NCI-H1417 treated with DMSO at 0.1 percent for 48 hours (cell line): ENCODE results near the gene SPRED2.

ENCODE experiments used
- DNase-seq: peaks from one replicate; lab custom pipeline; 2025; lab: John Stamatoyannopoulos, UW

The SPRED2 gene

GRCh38 chr2:65415091-65415490 lies 17.3 kb downstream of the SPRED2 start:
- no peak for DNase-seq

DNA sequence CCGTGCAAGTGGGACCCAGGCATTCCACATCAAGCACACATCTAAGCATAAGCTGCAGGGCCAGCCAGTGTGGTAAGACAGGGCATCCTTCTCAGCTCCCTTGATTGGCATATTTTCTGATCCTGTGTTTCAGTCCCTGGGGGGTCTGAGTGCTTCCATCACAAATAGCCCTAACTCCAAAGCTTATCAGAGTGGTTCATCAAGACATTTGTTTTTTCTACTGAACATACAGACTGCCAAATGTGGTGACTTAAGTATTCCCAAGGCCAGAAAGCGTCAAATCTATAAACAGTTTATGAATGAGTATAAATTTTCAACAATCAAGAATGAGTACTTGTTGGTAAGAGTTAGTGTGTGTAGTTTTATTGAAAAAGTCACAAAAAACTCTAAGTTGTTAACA lies 18.8 kb downstream of the SPRED2 start:
- no peak for DNase-seq

DNA sequence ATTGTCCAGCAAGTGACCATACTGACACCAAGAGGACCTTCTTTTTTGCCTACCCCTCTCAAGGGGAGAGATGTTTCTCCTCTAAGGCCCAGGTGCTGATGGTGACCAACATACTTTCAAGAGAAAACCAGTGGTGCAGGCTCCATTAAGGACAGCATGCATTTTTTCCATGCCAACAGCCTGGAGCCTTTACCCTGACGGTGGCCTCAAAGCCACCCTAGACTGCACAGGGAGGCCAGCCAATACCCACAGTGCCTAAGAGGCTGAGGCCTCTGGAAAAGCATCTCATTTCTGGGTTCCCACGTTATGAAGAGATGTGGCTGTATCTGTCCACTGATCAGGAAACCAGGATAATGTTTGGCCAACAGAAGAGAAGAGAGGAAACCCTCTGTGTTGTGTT lies 19.3 kb downstream of the SPRED2 start:
- no peak for DNase-seq

GRCh38 chr2:65411056-65411795 lies 21.2 kb downstream of the SPRED2 start:
- no peak for DNase-seq

DNA sequence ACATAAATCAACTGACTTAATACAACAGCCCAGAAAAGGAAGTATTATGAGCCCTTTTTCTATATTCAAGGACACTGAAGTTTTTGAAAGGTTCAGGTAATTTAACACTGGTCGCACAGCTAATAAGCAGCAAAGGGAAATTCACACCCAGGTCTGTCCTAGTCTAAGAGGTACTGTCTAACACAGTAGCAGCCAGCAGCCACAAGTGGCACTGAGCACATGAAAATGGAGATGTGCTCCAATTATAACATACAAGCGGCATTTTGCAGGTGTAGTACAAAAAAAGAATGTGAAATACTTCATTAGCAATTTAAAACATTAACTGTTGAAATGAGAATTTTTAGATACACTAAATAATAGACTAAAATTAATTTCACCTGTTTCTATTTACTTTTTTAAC lies 23.4 kb downstream of the SPRED2 start:
- no peak for DNase-seq

GRCh38 chr2:65407240-65407639 lies 25.2 kb downstream of the SPRED2 start:
- DNase-seq = no peak

DNA sequence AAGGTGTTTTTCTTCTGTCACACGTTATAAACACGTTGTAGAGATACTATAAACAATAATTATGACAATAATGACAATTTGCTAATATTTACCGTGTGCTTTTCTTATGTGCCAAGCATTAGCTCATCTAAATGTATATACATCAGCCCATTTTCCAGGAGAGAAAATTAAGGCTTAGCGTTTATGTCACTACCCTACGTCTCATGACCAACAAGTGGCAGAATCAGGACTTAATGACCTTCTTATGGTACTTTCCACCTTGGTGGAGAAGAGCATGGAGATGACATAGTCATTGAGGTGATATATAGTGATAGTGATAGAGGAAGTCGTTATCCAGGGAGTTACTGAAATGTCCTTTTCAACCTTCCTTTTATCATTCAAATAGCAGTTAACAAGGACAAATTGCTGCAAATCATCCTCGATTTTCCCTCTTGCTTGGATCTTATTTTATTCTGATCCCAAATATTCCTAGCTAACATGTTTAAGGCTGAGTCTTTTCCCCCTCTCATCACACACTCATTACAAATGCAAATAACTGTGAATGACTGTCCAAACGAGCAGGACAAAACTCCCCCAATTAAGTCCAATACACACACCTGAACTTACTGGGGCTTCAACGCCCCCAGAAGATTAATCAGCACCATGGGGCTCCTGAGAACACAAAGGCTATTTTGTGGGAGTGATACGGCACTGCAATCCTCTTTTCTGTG lies 27.3 kb downstream of the SPRED2 start:
- DNase-seq = no peak

DNA sequence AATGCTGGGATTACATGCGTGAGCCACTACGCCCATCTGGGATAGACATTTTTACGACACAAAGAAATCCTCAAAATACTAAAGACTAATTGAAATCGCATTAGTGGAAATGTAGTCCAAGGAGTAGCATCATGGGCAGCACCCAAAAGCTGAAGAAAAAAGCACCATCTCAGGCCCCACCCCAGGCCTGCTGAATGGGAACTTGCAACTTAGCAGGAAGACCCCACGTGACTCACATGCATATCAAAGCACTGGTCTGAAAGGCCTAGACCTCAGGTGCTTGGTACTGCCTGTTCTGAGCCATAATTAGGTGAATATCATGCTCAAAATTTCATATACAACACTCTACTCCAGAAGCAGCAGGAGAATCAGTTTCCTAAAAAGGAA lies 28.9 kb downstream of the SPRED2 start:
- DNase-seq = no peak

- DNase-seq = no peak
Measured at GRCh38 chr2:65402780-65403528, 29.4 kb downstream of the SPRED2 start.

GRCh38 chr2:65402323-65402722 lies 30.1 kb downstream of the SPRED2 start:
- DNase-seq = no peak

GRCh38 chr2:65397122-65397521 lies 35.3 kb downstream of the SPRED2 start:
- no peak for DNase-seq

GRCh38 chr2:65396348-65397026 lies 35.9 kb downstream of the SPRED2 start:
- no peak for DNase-seq

DNA sequence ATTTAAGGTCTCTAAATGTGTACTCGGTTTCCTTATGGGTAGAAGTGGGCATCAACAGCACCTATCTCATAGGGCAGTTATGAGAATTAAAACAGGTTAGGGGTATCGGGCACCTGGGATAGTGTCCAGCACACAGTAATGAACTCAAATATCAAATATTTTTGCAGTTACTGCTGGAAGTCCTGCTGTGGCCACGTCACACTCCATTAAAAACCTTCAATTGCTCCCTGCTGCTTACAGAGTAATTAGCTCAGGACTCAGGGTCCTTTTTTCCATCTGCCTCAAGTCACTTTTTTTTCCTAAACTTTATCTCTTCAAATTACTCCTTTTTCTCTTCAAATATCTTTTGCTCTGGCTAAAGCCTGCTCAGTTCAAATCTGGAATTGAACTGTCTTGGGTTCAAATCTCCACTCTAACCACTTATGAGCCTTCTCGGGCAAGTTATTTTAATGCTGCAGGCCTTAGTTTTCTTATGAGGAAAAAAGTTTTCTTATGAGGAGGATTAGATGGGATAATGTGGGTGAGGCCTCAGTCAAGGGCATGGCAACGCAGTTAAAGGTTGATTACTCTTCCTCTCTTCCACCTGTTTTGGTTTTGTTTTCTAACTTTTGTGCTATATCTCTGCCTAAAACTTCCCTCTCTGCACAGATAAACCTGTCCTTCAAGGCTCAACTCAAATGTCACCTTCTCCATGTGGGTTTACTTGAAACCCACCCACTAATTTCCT lies 36.6 kb downstream of the SPRED2 start:
- no peak for DNase-seq

DNA sequence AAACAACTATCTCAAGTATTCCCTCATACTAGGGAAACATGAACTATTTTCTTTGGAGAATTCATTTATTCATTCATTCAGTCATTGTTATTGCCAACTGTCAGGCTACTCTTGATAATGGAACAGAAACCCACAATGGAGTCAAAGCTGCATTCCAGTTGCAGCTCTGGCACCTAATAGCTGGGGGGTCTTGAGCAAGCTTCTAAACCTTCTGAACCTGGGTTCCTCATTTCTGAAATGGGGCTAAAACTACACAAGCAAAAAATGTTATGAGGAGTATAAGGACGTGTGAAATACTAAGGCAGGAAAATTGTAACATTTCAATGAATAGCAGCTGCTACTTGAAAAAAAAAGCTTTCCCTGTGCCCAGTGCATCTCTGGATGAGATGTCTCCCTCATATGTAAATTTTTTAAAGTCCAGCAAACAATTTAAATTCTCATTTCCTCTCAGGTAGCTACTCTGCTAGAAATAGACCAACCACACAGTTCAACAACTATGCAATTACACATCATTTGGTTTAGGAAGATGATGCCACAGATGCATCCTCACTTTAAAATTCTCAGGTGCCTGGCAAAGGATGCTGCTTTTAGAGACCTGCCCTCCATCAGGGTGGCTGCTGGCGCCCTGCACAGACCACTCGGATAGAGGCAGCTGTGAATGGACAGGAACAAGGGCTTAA lies 38.5 kb downstream of the SPRED2 start:
- DNase-seq = no peak

- DNase-seq = no peak
Measured at GRCh38 chr2:65393046-65393445, 39.4 kb downstream of the SPRED2 start.

DNA sequence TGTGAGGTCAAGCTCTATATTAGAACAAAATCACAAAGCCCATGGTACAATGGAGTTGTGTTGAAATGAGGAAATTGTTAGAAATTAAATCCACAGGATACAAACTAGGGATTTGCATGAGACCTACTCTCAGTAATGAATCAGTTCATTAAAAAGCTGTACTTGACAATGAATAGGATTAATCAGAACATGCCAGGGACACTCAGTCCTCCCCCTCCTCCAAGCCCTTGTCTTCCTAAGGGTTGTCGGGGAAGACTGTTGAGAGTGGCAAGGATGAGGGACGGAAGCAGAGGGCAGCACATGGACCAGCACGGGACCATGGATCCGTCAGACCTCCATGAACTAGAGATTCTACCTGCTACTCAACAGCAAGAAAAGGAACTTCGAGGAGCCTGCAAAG lies 39.8 kb downstream of the SPRED2 start:
- no peak for DNase-seq

DNA sequence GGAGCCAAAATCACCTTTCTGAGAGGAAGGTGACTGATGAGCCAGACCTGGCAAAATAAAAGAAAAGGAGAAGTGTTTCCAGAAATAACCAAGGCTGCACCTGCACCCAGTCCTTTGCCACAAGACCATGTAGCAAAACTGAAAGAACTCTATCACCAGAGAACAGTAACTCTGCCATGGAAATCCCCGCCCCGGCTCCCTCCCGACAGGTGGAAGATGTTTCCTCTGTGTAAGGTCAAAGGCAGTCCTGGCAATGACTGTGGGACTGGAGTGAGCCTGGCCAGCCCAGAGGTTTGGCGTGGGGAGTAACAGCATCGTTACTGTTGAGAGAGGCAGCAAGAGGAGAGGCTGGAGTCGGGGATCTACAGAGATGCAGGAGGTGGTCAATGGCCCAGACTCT lies 42.3 kb downstream of the SPRED2 start:
- DNase-seq = no peak

DNA sequence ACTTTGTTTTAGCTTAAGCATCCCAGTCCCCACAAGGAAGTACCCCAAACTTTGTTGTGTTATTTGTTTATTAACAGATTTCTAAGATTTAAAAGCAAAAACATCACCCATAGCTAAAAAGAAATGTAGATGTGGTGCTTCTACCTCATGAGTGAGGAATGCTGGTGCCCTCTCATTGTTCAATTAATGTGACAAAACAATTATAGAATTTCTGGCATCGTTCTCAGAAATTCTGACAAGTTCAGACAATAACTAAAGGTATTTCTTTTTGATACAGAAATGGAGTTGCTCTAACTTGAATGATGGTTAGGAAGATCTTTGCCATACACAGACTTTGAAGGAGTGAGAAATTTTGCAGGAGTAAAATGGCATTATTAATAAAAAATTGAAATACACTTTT lies 42.9 kb downstream of the SPRED2 start:
- no peak for DNase-seq

DNA sequence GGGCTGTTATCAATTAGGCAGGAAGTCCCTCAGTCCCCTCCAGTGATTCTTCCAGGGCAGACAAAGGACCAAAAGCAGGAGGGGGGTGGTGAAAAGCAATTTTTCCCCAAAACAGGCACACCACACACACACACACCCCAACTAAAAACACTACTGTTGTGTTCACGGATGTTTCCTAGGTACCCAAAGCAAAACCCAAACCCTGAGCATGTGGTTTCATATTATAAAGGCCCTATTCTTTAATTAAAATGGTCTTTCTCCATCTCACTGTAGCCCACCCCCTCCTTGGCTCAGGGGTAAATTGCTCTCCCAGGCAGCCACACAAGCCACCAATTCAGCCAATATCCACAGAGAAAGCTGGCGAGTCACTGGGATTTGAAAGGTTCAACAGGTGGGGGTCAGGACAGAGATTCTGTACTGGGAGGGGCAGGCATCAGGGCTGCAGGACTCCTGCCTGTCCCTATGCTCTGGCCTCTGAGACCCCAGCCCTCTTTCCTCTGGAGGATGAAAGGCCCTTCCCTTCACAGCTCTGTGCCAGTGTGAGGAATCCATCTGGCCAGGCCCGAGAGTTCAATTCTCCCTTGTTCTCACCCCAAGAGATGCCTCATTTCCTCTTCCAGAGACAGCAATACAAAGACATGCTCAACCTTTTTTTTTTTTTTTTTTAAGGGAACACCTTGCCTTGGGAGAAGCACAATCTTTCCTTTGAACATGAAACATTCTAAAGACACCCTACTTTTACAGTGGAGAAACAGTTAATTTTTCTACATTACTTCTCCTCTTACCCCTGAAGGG lies 43.6 kb downstream of the SPRED2 start:
- DNase-seq = no peak

DNA sequence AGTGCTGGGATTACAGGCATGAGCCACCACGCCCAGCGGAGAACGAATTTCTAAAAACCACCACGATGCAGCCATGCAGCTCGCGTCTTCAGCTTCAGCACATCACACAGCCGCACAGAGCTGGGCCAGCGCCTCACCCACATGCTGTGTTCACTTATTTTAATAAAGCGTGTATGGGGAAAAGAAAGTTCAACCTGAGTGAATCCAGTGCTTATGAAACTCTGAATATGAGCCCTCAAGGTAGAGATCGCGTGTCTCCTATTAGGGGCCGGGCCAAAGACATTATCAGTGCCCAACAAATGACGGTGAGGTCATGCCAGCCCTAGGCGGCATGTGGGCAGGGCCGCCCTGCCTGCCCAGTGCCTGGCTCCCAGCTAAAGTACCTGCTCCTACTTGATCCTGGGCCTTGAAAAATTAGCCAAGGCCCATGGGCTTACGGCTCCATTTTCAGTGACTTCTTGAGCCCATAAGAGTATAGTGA lies 44.3 kb downstream of the SPRED2 start:
- DNase-seq = no peak
